ENCODE data around the gene SIRPA.

DNA sequence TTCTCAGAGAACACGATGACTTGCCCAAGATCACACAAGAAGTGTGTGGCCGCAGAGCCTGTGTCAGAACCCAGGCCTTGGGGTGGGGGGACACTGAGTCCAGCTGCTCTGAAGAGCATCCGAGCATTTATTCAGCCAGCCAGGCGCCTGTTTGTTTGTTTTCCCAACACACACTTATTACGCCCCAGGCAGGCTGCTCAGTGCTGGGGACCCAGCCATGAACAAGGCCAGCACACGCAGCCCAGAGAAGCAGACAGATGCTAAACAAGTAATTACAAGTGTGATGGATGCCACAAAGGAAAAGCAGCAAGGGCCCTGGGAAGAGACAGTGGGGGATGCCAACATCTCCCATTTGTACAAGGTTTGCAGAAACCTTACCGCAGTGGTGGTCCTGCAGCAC, 19.4 kb upstream of the SIRPA start:
- TF ChIP-seq, protein P1, sequence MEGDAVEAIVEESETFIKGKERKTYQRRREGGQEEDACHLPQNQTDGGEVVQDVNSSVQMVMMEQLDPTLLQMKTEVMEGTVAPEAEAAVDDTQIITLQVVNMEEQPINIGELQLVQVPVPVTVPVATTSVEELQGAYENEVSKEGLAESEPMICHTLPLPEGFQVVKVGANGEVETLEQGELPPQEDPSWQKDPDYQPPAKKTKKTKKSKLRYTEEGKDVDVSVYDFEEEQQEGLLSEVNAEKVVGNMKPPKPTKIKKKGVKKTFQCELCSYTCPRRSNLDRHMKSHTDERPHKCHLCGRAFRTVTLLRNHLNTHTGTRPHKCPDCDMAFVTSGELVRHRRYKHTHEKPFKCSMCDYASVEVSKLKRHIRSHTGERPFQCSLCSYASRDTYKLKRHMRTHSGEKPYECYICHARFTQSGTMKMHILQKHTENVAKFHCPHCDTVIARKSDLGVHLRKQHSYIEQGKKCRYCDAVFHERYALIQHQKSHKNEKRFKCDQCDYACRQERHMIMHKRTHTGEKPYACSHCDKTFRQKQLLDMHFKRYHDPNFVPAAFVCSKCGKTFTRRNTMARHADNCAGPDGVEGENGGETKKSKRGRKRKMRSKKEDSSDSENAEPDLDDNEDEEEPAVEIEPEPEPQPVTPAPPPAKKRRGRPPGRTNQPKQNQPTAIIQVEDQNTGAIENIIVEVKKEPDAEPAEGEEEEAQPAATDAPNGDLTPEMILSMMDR (conservative IDR thresholded peaks at IDR 0.05; ENCODE audit: low read depth, low read length): no peak
- TF ChIP-seq EZH2phosphoT487 (IDR thresholded peaks at IDR 0.05; ENCODE audit: borderline replicate concordance, low read length) (no peak), EZH2 (IDR thresholded peaks at IDR 0.05; ENCODE audit: low read length, unreplicated experiment) (no peak)

Measured in PC-3 (cell line).